HFF-Myc (cell line): ENCODE results near the gene PTPRT.

Experiments
- DNase-seq: peaks from one replicate; pipeline ENCODE4 v3.0.0-alpha.2; 2011; ENCODE audit warnings: low read depth; ENCODE audit errors: extremely low read depth
- H3K4me3 ChIP-seq: replicated peaks from 2 replicates; pipeline ENCODE4 v1.5.1; 2011; ENCODE audit warnings: low read depth, mild to moderate bottlenecking, control low read depth, low read length
- CTCF ChIP-seq: IDR thresholded peaks from 2 replicates; pipeline ENCODE4 v1.5.1; 2012; ENCODE audit warnings: mild to moderate bottlenecking, low read depth, low read length, control low read depth; ENCODE audit errors: missing control alignments

PTPRT gene

DNA sequence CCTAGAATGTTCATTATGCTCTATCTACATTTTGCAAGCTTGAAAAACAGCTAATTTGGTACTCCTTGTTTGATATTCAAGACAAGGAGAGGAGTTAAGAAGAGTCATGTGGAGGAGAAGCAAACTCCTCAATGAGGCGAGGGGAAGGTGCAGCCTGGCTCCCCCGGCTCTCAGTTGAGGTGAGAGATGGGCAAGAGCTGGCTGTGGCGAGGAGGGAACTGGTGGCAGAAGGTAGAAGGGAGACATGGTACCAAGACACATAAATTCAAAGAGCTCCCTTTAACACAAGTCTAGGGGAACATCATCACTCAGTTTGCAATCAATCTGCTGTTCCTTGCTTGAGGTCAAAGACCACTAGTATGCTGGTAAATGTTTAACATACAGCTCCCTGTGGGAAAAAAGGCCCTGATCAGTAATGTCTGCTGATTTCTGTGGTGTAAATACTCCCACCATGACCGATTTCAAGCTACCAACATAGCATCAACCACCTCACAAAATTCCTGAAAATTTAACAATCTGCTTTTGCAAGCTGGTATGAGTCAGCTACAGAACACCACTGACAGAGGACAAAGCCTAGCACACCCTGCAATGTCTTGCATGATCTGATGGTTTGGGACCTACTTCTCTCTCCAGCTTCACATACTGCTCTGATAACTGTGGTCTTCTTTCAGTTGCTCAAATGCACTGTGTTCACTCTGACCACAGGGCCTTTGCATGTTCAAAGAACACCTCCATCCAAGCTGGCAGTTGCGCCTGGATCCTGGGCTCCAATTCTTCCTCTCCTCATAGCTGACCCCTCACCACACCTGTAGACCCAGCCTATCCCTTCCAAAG, 1055.2 kb downstream of the PTPRT start:
- H3K4me3 ChIP-seq, result no peak overlapping the region
- TF ChIP-seq CTCF, result no peak
- no peak for DNase-seq

GRCh38 chr20:42130810-42131596, 1058.7 kb downstream of the PTPRT start:
- no peak overlapping the region for H3K4me3 ChIP-seq
- no peak for DNase-seq
- TF ChIP-seq CTCF, result no peak

- DNase-seq, result no peak
- no peak overlapping the region for H3K4me3 ChIP-seq
- no peak for TF ChIP-seq CTCF
These were observed 1064.3 kb downstream of the PTPRT start for GRCh38 chr20:42125426-42125825.

DNA sequence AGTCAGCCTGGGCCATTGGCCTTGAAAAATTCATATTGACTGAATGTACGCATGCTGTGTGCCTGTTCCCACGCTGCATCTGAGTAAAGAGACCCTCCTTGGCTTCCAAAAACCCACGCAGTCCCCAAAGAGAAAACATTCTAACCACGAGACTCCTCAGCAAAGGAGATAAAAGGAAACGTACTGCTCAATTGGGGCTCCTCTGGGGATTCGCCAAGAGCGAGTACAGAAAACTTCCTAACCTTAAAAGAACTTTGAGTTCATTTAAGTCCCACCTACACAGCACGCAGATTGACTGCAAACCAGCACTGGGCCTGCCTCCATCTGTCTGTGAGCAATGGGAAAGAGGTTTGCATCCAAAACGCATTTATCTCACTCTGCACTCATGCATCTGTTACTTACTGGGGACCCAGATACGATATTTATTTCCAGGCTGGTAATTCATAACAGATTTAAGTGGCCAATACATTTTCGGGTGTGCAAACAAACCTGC, 1065.7 kb downstream of the PTPRT start:
- H3K4me3 ChIP-seq, result no peak overlapping the region
- no peak for DNase-seq
- no peak for TF ChIP-seq CTCF

GRCh38 chr20:42118409-42119125, 1071.1 kb downstream of the PTPRT start:
- TF ChIP-seq CTCF, result no peak
- no peak overlapping the region for H3K4me3 ChIP-seq
- DNase-seq, result no peak

GRCh38 chr20:42118001-42118400, 1071.7 kb downstream of the PTPRT start:
- TF ChIP-seq CTCF, result no peak
- no peak overlapping the region for H3K4me3 ChIP-seq
- DNase-seq, result no peak
